HCT116 (cell line): ENCODE measurements around the gene SH3BP5L. TPM values are rescaled to one million over a fixed set of nuclear protein-coding genes. Genes with fewer than 3 reads are reported as not detected.

Experiments
- ATAC-seq: fragments of 200-7000 bp; cut with Tn5 transposase; 2 replicates; pipeline ENCODE4 v1.9.1; 2020; ENCODE audit warnings: mild to moderate bottlenecking, moderate library complexity
- BruUV-seq: library from RNA; stranded (reverse); fragments of 400-500 nt; replicated peaks from 2 replicates; lab custom pipeline; 2021; lab: Mats Ljungman, UMichigan
- CTCF ChIA-PET: fragments of 300-600 bp; sonication (Branson Sonifier 250); formaldehyde crosslinking; loops from one replicate; lab custom pipeline; 2021; ENCODE audit warnings: antibody characterized with exemption; lab: Charles Lee
- POLR2A ChIA-PET: fragments of 300-600, 350-600 bp; sonication (Branson Sonifier 250); formaldehyde crosslinking; loops from one replicate; lab custom pipeline; 2021; ENCODE audit warnings: antibody characterized with exemption; lab: Charles Lee
- RAD21 ChIA-PET, 2 experiments: fragments of 300-600 bp; sonication (Branson Sonifier 250); formaldehyde crosslinking; loops; one replicate each; lab custom pipeline; 2023; ENCODE audit warnings: low total read pairs in 2 of 2; ENCODE audit not compliant: uncharacterized antibody in 2 of 2, unreplicated experiment in 2 of 2, low non-redundant PET in 1 of 2; lab: Charles Lee
- DNase-seq: peaks from one replicate; pipeline ENCODE4 v3.0.0-alpha.2; 2010; ENCODE audit warnings: low read depth, low spot score
- H2AFZ ChIP-seq: fragments of 200-600 bp; shearing (Covaris generic), sonication (generic); 2 replicates; pipeline ENCODE4 v1.6.1; 2017; ENCODE audit warnings: low read depth, mixed run types, mixed read lengths, antibody characterized with exemption, low read length; ENCODE audit not compliant: poor library complexity, severe bottlenecking
- H3K27ac ChIP-seq: 2 replicates; pipeline ENCODE4 v1.5.1; 2012; ENCODE audit warnings: low read depth, low read length
- H3K27me3 ChIP-seq: fragments of 200-600 bp; sonication (generic); 2 replicates; pipeline ENCODE4 v1.6.1; 2016; ENCODE audit warnings: mixed run types, low read length, mixed read lengths; ENCODE audit not compliant: insufficient read depth
- H3K36me3 ChIP-seq, 2 experiments: fragments of 200-500 bp in 1 of 2; fragments of 200-600 bp in 1 of 2; sonication (Bioruptor generic) in 1 of 2; sonication (generic) in 1 of 2; 2 replicates each; pipeline versions ENCODE4 v1.5.1 to v1.6.1; 2014 to 2016; ENCODE audit warnings: low read length in 2 of 2, inconsistent platforms in 1 of 2, mixed read lengths in 1 of 2, mixed run types in 1 of 2; ENCODE audit not compliant: insufficient read depth in 2 of 2, control insufficient read depth in 1 of 2
- H3K4me1 ChIP-seq, 2 experiments: fragments of 200-600 bp in 1 of 2; sonication (generic) in 1 of 2; 2 replicates each; pipeline versions ENCODE4 v1.5.1 to v1.6.1; 2012 to 2017; ENCODE audit warnings: low read length in 2 of 2, inconsistent platforms in 1 of 2, mild to moderate bottlenecking in 1 of 2, mixed read lengths in 1 of 2, mixed run types in 1 of 2, moderate library complexity in 1 of 2; ENCODE audit not compliant: insufficient read depth in 2 of 2, control insufficient read depth in 1 of 2
- H3K4me2 ChIP-seq: fragments of 200-600 bp; sonication (generic); 2 replicates; pipeline ENCODE4 v1.6.1; 2017; ENCODE audit warnings: mixed run types, low read length, mixed read lengths
- H3K4me3 ChIP-seq, 2 experiments: fragments of 200-600 bp in 1 of 2; sonication (generic) in 1 of 2; replicated peaks in 1 of 2; 2 replicates each; pipeline ENCODE4 v1.5.1; 2011 to 2016; ENCODE audit warnings: low read length in 2 of 2, control low read depth in 1 of 2, low read depth in 1 of 2, mild to moderate bottlenecking in 1 of 2, mixed read lengths in 1 of 2, mixed run types in 1 of 2
- H3K79me2 ChIP-seq: fragments of 200-600 bp; sonication (generic); 2 replicates; pipeline ENCODE4 v1.6.1; 2017; ENCODE audit warnings: mild to moderate bottlenecking, mixed run types, low read length, moderate library complexity, mixed read lengths; ENCODE audit not compliant: insufficient read depth
- H3K9ac ChIP-seq: fragments of 200-600 bp; sonication (generic); 2 replicates; pipeline ENCODE4 v1.6.1; 2016; ENCODE audit warnings: low read length, mixed read lengths
- H3K9me2 ChIP-seq: fragments of 200-600 bp; sonication (generic), shearing (Covaris generic); 2 replicates; pipeline ENCODE4 v1.6.1; 2017; ENCODE audit warnings: mixed run types, mild to moderate bottlenecking, moderate library complexity; ENCODE audit not compliant: insufficient read depth
- H3K9me3 ChIP-seq, 2 experiments: fragments of 200-500 bp in 1 of 2; fragments of 200-600 bp in 1 of 2; sonication (Bioruptor generic) in 1 of 2; sonication (generic) in 1 of 2; 2 replicates each; pipeline ENCODE4 v1.6.1; 2014 to 2017; ENCODE audit warnings: low read length in 2 of 2, mixed read lengths in 2 of 2, inconsistent platforms in 1 of 2, low read depth in 1 of 2, mild to moderate bottlenecking in 1 of 2, mixed run types in 1 of 2, moderate library complexity in 1 of 2; ENCODE audit not compliant: control insufficient read depth in 1 of 2, insufficient read depth in 1 of 2
- H4K20me1 ChIP-seq: fragments of 200-600 bp; sonication (generic), shearing (Covaris generic); 2 replicates; pipeline ENCODE4 v1.6.1; 2017; ENCODE audit warnings: mixed run types, mild to moderate bottlenecking, moderate library complexity; ENCODE audit not compliant: insufficient read depth
- CEBPB ChIP-seq: IDR thresholded peaks from 2 replicates; pipeline ENCODE4 v1.6.1; 2012; ENCODE audit warnings: low read depth
- CTCF ChIP-seq, 3 experiments: fragments of 200-600 bp in 1 of 3; sonication (generic) in 1 of 3; IDR thresholded peaks in 2 of 3; conservative IDR thresholded peaks in 1 of 3; 2 replicates each; pipeline ENCODE4 v1.5.1; 2012 to 2017; ENCODE audit warnings: low read depth in 2 of 3, low read length in 2 of 3, antibody characterized with exemption in 1 of 3, borderline replicate concordance in 1 of 3, control low read depth in 1 of 3, mild to moderate bottlenecking in 1 of 3, mixed read lengths in 1 of 3, mixed run types in 1 of 3, moderate library complexity in 1 of 3; ENCODE audit not compliant: insufficient read depth in 1 of 3
- EGR1 ChIP-seq: IDR thresholded peaks from 2 replicates; pipeline ENCODE4 v1.6.1; 2012; ENCODE audit warnings: low read depth
- EZH2 ChIP-seq: fragments of 200-600 bp; sonication (generic); IDR thresholded peaks from 2 replicates; pipeline ENCODE4 v1.6.1; 2017; ENCODE audit warnings: antibody characterized with exemption, mixed run types
- EZH2phosphoT487 ChIP-seq: fragments of 200-600 bp; IDR thresholded peaks from 2 replicates; pipeline ENCODE4 v1.6.1; 2018; ENCODE audit warnings: antibody characterized with exemption, borderline replicate concordance
- JUND ChIP-seq: IDR thresholded peaks from 2 replicates; pipeline ENCODE4 v1.6.1; 2012
- POLR2A ChIP-seq: IDR thresholded peaks from 2 replicates; pipeline ENCODE4 v1.7.0; 2011; ENCODE audit warnings: borderline replicate concordance; ENCODE audit not compliant: insufficient read depth, insufficient read length; ENCODE audit errors: extremely low read depth
- SIN3A ChIP-seq: IDR thresholded peaks from 2 replicates; pipeline ENCODE4 v1.6.1; 2012; ENCODE audit warnings: low read depth
- SP1 ChIP-seq: IDR thresholded peaks from 2 replicates; pipeline ENCODE4 v1.6.1; 2012; ENCODE audit warnings: low read depth
- SRF ChIP-seq: IDR thresholded peaks from 2 replicates; pipeline ENCODE4 v1.6.1; 2012; ENCODE audit warnings: low read depth
- TCF7L2 ChIP-seq: IDR thresholded peaks from 2 replicates; pipeline ENCODE4 v1.7.0; 2011; ENCODE audit warnings: borderline replicate concordance, inconsistent platforms; ENCODE audit not compliant: insufficient read depth, insufficient read length; ENCODE audit errors: extremely low read depth
- ZFX ChIP-seq: fragments of 450-650 bp; IDR thresholded peaks from 2 replicates; pipeline ENCODE4 v1.6.1; 2017
- ZNF274 ChIP-seq: fragments of 200-500 bp; sonication (Bioruptor generic); IDR thresholded peaks from 2 replicates; pipeline ENCODE4 v1.6.1; 2014; ENCODE audit warnings: mild to moderate bottlenecking, low read depth, low read length, inconsistent platforms
- intact Hi-C: fragments of 100-400 bp; cut with micrococcal nuclease; formaldehyde crosslinking; loops from 2 replicates; pipeline ENCODE4 v1.10.0; 2022
- total RNA-seq: library from RNA; stranded (reverse); gene quantifications from one replicate; pipeline ENCODE4 v1.2.1, GENCODE V29; 2021; ENCODE audit not compliant: unreplicated experiment

SH3BP5L gene
- total RNA-seq, 1 experiment from 2014 or later = 22.3 TPM

GRCh38 chr1:248815407-248816034, 10.2 kb downstream of the SH3BP5L start:
- Histone ChIP-seq H3K36me3 (peaks cover 12 to 26% of the 10 kb centered on the region in 2 experiments), H3K9me2 (no peaks in the 10 kb centered on the region), H3K9me3 (no peaks in the 10 kb centered on the region), H3K27ac (no peak overlapping the region), H3K9ac (no peak overlapping the region), H3K27me3 (no peaks in the 10 kb centered on the region), H3K4me2 (no peak overlapping the region), H4K20me1 (no peaks in the 10 kb centered on the region), H3K4me3 (no peak overlapping the region), H2AFZ (no peak overlapping the region), H3K79me2 (peaks cover 4% of the 10 kb centered on the region), H3K4me1 (peaks cover 0 to 1% of the 10 kb centered on the region in 2 experiments; a peak in 1 of 4 replicates)
- intact Hi-C loops = no loop called here
- TSS peak; percentile 28 for BruUV-seq
- ChIA-PET POLR2A (no interaction called here), RAD21 (no interaction called here), CTCF (no interaction called here)
- DNase-seq (no peak), ATAC-seq (no peak)
- TF ChIP-seq SIN3A = no peak
- no peak for TF ChIP-seq CTCF (IDR thresholded peaks at IDR 0.05 in 2 of 3, conservative IDR thresholded peaks at IDR 0.05 in 1 of 3; ENCODE audit: borderline replicate concordance in 1 of 3, insufficient read depth in 1 of 3, low read depth in 2 of 3, low read length in 2 of 3)
- no peak for TF ChIP-seq CEBPB
- no peak for TF ChIP-seq ZFX
- TF ChIP-seq EZH2phosphoT487 = no peak
- no peak for TF ChIP-seq ZNF274
- no peak for TF ChIP-seq SP1
- TF ChIP-seq SRF = no peak
- TF ChIP-seq TCF7L2 = no peak
- no peak for TF ChIP-seq EZH2
- TF ChIP-seq POLR2A = no peak
- no peak for TF ChIP-seq JUND
- no peak for TF ChIP-seq EGR1
